GM19025 (cell line): ENCODE results near the gene SPON2.
"Not testable (repeated sequence)": the region's sequence is repeated elsewhere in the genome, so short reads cannot be mapped to it uniquely, and the experiment has no call there.

Experiments
- ATAC-seq: cut with Tn5 transposase; IDR thresholded peaks from one replicate; pipeline ENCODE4 v1.9.1; 2021; ENCODE audit warnings: mild to moderate bottlenecking, low read depth, moderate library complexity; ENCODE audit not compliant: unreplicated experiment

SPON2 gene

GRCh38 chr4:1154126-1154522 lies 18.3 kb downstream of the SPON2 start:
- ATAC-seq = no peak

- no peak for ATAC-seq
Observed at GRCh38 chr4:1153567-1154090, 18.8 kb downstream of the SPON2 start.

GRCh38 chr4:1152290-1152689 lies 20.1 kb downstream of the SPON2 start:
- no peak for ATAC-seq

GRCh38 chr4:1151541-1151940 lies 20.8 kb downstream of the SPON2 start:
- no peak for ATAC-seq

- no peak for ATAC-seq
Observed at GRCh38 chr4:1150875-1151274, 21.5 kb downstream of the SPON2 start.

- no peak for ATAC-seq
Observed at GRCh38 chr4:1139860-1140259, 32.5 kb downstream of the SPON2 start.

GRCh38 chr4:1137850-1138249 lies 34.5 kb downstream of the SPON2 start:
- ATAC-seq = no peak

GRCh38 chr4:1137063-1137776 lies 35.2 kb downstream of the SPON2 start:
- ATAC-seq = no peak

- ATAC-seq = no peak
Observed at GRCh38 chr4:1136048-1136447, 36.3 kb downstream of the SPON2 start.

GRCh38 chr4:1133033-1133432 lies 39.4 kb downstream of the SPON2 start:
- no peak for ATAC-seq

- ATAC-seq = no peak
Observed at GRCh38 chr4:1130316-1131186, 41.8 kb downstream of the SPON2 start.

GRCh38 chr4:1126506-1126905 lies 45.9 kb downstream of the SPON2 start:
- ATAC-seq = no peak

GRCh38 chr4:1125466-1125865 lies 46.9 kb downstream of the SPON2 start:
- not testable (repeated sequence) for ATAC-seq

- ATAC-seq = no peak
Observed at GRCh38 chr4:1124818-1125217, 47.6 kb downstream of the SPON2 start.

- ATAC-seq = no peak
Observed at GRCh38 chr4:1122505-1122904, 49.9 kb downstream of the SPON2 start.
